Spleen (tissue), 11 donors: ENCODE data around the gene CLDN11. TPM values are rescaled to one million over a fixed set of nuclear protein-coding genes. Genes with fewer than 3 reads are reported as not detected.

ENCODE experiments used
- DNase-seq: peaks from one replicate; pipeline ENCODE4 v3.0.0-alpha.2; 2020
- H3K27ac ChIP-seq, 8 donors: fragments of 200-600 bp; sonication (generic) in 7 of 8; 1 replicate in 4 of 8; 2 replicates in 4 of 8; pipeline versions ENCODE4 v1.5.0 to v1.8.0; 2016 to 2021; ENCODE audit warnings: inconsistent platforms in 4 of 8, mild to moderate bottlenecking in 4 of 8, moderate library complexity in 1 of 8
- H3K27me3 ChIP-seq, 7 donors: fragments of 200-600 bp; sonication (generic) in 6 of 7; replicated peaks in 1 of 7; 1 replicate in 4 of 7; 2 replicates in 3 of 7; pipeline versions ENCODE4 v1.5.0 to v1.8.0; 2016 to 2021; ENCODE audit warnings: inconsistent platforms in 3 of 7, mild to moderate bottlenecking in 1 of 7
- H3K36me3 ChIP-seq, 6 donors: fragments of 200-600 bp; sonication (generic) in 5 of 6; 1 replicate in 4 of 6; 2 replicates in 2 of 6; pipeline versions ENCODE4 v1.5.0 to v1.8.0; 2016 to 2021; ENCODE audit warnings: inconsistent platforms in 2 of 6
- H3K4me1 ChIP-seq, 6 donors: fragments of 200-600 bp; sonication (generic) in 5 of 6; 1 replicate in 3 of 6; 2 replicates in 3 of 6; pipeline versions ENCODE4 v1.5.0 to v1.8.0; 2016 to 2021; ENCODE audit warnings: inconsistent platforms in 3 of 6
- H3K4me3 ChIP-seq, 8 donors: fragments of 200-600 bp; sonication (generic) in 7 of 8; 1 replicate in 4 of 8; 2 replicates in 4 of 8; pipeline versions ENCODE4 v1.5.0 to v1.8.0; 2016 to 2021; ENCODE audit warnings: inconsistent platforms in 4 of 8, mild to moderate bottlenecking in 4 of 8, moderate library complexity in 2 of 8
- H3K9me3 ChIP-seq, 8 donors: fragments of 200-600 bp; sonication (generic) in 7 of 8; 1 replicate in 4 of 8; 2 replicates in 4 of 8; pipeline versions ENCODE4 v1.5.0 to v1.8.0; 2016 to 2021; ENCODE audit warnings: inconsistent platforms in 4 of 8
- CTCF ChIP-seq, 11 experiments: fragments of 200-600 bp in 7 of 11; fragments of 450-650 bp in 4 of 11; sonication (generic) in 4 of 11; IDR thresholded peaks in 8 of 11; conservative IDR thresholded peaks in 3 of 11; 1 replicate in 7 of 11; 2 replicates in 4 of 11; pipeline versions ENCODE4 v1.4.0 to v1.8.0; 2016 to 2021; ENCODE audit warnings: antibody characterized with exemption in 11 of 11, inconsistent platforms in 4 of 11, mild to moderate bottlenecking in 1 of 11
- POLR2A ChIP-seq, 3 donors: fragments of 450-650 bp; IDR thresholded peaks; one replicate each; pipeline ENCODE4 v1.5.1; 2017; ENCODE audit warnings: antibody characterized with exemption in 3 of 3, mild to moderate bottlenecking in 1 of 3
- POLR2AphosphoS5 ChIP-seq, 3 donors: sonication (generic); formaldehyde crosslinking; IDR thresholded peaks; one replicate each; pipeline ENCODE4 v1.5.1; 2017; ENCODE audit warnings: antibody characterized with exemption in 3 of 3
- WGBS, 5 donors: extraction: QIAGEN DNeasy Blood & Tissue Kit in 3 of 5; methylation state at CpG; one replicate each; pipeline versions ENCODE4 v1.1.5 to v1.1.7; 2013 to 2018; 5-methylcytosine and 5-hydroxymethylcytosine counted together
- intact Hi-C: fragments of 100-400 bp; cut with DNase I; formaldehyde crosslinking; loops from one replicate; pipeline ENCODE4 v1.15.0; 2023; ENCODE audit warnings: low total_unique reads
- polyA plus RNA-seq, 3 donors: library from polyadenylated mRNA; stranded (reverse); fragments of 200-250 nt; gene quantifications; one replicate each; pipeline ENCODE4 v1.2.1, GENCODE V29; 2013
- total RNA-seq, 7 donors: library from RNA; depleted of rRNA in 3 of 7; stranded (reverse); fragments of >200 nt in 3 of 7; fragmentation: NEBNext Ultra II Directional in 4 of 7; extraction: Animal tissue kit (Norgen Biotek cat#: 25700) in 4 of 7; gene quantifications; one replicate each; pipeline versions ENCODE4 v1.1.0 to v1.2.1, GENCODE V29; 2016 to 2021
- donor health status: healthy with polysubstance abuse.
- donor health status: DM: no; HTN: no; CAD: no; lungs with moderate emphysema.
- donor health status: DM: no; HTN: no; CAD: no.
- donor health status: Bipolar disorder and iron deficiency.
- donor health status: healthy.
- donor health status: DM: no; HTN: no; CAD: no.
- donor health status: DM: yes; HTN: yes; CAD: no.

CLDN11 gene
- total and polyA plus RNA-seq, 10 donors, result 0.70 to 10.7 (median 4.1) TPM

GRCh38 chr3:170438836-170439235 lies 20.2 kb downstream of the CLDN11 start:
- intact Hi-C loops, result no loop called here
- H3K9me3 ChIP-seq, result no peaks in the 10 kb centered on the region
- peaks cover 0 to 11% (median 0%) of the 10 kb centered on the region in 7 donors for H3K27me3 ChIP-seq
- TF ChIP-seq POLR2A (IDR thresholded peaks at IDR 0.05), result no peak
- no peak for TF ChIP-seq POLR2AphosphoS5 (IDR thresholded peaks at IDR 0.05)
- TF ChIP-seq CTCF (IDR thresholded peaks at IDR 0.05 in 8 of 11, conservative IDR thresholded peaks at IDR 0.05 in 3 of 11), result no peak
- WGBS, 5 donors, result 93 to 98% (median 96%) methylated on average over 1 of the region's 1 CpG
- H3K4me3 ChIP-seq, result no peak overlapping the region
- H3K27ac ChIP-seq, result no peak overlapping the region
- peaks cover 0 to 5% (median 0%) of the 10 kb centered on the region in 6 donors for H3K36me3 ChIP-seq
- no peaks in the 10 kb centered on the region for H3K4me1 ChIP-seq
- no peak for DNase-seq

GRCh38 chr3:170440344-170440743 lies 21.7 kb downstream of the CLDN11 start:
- no peaks in the 10 kb centered on the region for H3K9me3 ChIP-seq
- no peak overlapping the region for H3K27ac ChIP-seq
- TF ChIP-seq POLR2AphosphoS5 (IDR thresholded peaks at IDR 0.05) (no peak), POLR2A (IDR thresholded peaks at IDR 0.05) (no peak), CTCF (IDR thresholded peaks at IDR 0.05 in 8 of 11, conservative IDR thresholded peaks at IDR 0.05 in 3 of 11) (no peak)
- peaks cover 0 to 4% (median 0%) of the 10 kb centered on the region in 6 donors for H3K36me3 ChIP-seq
- H3K27me3 ChIP-seq, result peaks cover 0 to 11% (median 0%) of the 10 kb centered on the region in 7 donors
- WGBS, 5 donors, result 84 to 100% (median 96%) methylated on average over 2 of the region's 2 CpGs
- intact Hi-C loops, result no loop called here
- H3K4me3 ChIP-seq, result no peak overlapping the region
- DNase-seq, result no peak
- H3K4me1 ChIP-seq, result no peaks in the 10 kb centered on the region

- TF ChIP-seq POLR2A (IDR thresholded peaks at IDR 0.05) (no peak), CTCF (IDR thresholded peaks at IDR 0.05 in 8 of 11, conservative IDR thresholded peaks at IDR 0.05 in 3 of 11) (no peak), POLR2AphosphoS5 (IDR thresholded peaks at IDR 0.05) (no peak)
- Histone ChIP-seq H3K4me1 (no peaks in the 10 kb centered on the region), H3K36me3 (no peaks in the 10 kb centered on the region), H3K4me3 (no peak overlapping the region), H3K27me3 (peaks cover 0 to 11% (median 0%) of the 10 kb centered on the region in 7 donors), H3K9me3 (no peaks in the 10 kb centered on the region), H3K27ac (no peak overlapping the region)
- no peak for DNase-seq
- intact Hi-C loops, result no loop called here
- 80 to 93% (median 87%) methylated on average over 4 of the region's 4 CpGs for WGBS, 5 donors
Observed at GRCh38 chr3:170441412-170441811, 22.7 kb downstream of the CLDN11 start.

- Histone ChIP-seq H3K27me3 (peaks cover 0 to 11% (median 0%) of the 10 kb centered on the region in 7 donors), H3K4me1 (no peaks in the 10 kb centered on the region), H3K4me3 (no peak overlapping the region), H3K27ac (no peak overlapping the region), H3K36me3 (no peaks in the 10 kb centered on the region), H3K9me3 (no peaks in the 10 kb centered on the region)
- TF ChIP-seq CTCF (IDR thresholded peaks at IDR 0.05 in 8 of 11, conservative IDR thresholded peaks at IDR 0.05 in 3 of 11), result no peak
- TF ChIP-seq POLR2A (IDR thresholded peaks at IDR 0.05), result no peak
- no peak for TF ChIP-seq POLR2AphosphoS5 (IDR thresholded peaks at IDR 0.05)
- DNase-seq, result no peak
- intact Hi-C loops, result no loop called here
Observed at GRCh38 chr3:170442947-170443346, 24.3 kb downstream of the CLDN11 start.
